Liver (tissue), 9 donors: ENCODE measurements around the gene OR51E1. TPM values are rescaled to one million over a fixed set of nuclear protein-coding genes. Genes with fewer than 3 reads are reported as not detected.

Source experiments
- DNase-seq: peaks from one replicate; pipeline ENCODE4 v3.0.0-alpha.2; 2017; ENCODE audit warnings: low spot score
- H3K27ac ChIP-seq, 2 donors: one replicate each; pipeline ENCODE4 v1.7.0; 2013; ENCODE audit warnings: inconsistent platforms in 2 of 2, low read length in 2 of 2, control low read depth in 1 of 2, low read depth in 1 of 2, mild to moderate bottlenecking in 1 of 2
- H3K27me3 ChIP-seq, 4 donors: one replicate each; pipeline versions ENCODE4 v1.6.1 to v1.7.0; 2013; ENCODE audit warnings: low read length in 3 of 4, inconsistent platforms in 1 of 4, mild to moderate bottlenecking in 1 of 4, moderate library complexity in 1 of 4; ENCODE audit not compliant: control insufficient read depth in 4 of 4, insufficient read depth in 4 of 4
- H3K36me3 ChIP-seq, 4 donors: one replicate each; pipeline versions ENCODE4 v1.6.1 to v1.7.0; 2013; ENCODE audit warnings: low read length in 3 of 4, mild to moderate bottlenecking in 3 of 4, low read depth in 1 of 4, moderate library complexity in 1 of 4; ENCODE audit not compliant: control insufficient read depth in 4 of 4, insufficient read depth in 3 of 4
- H3K4me1 ChIP-seq, 4 donors: one replicate each; pipeline versions ENCODE4 v1.6.1 to v1.7.0; 2013; ENCODE audit warnings: low read length in 3 of 4, mild to moderate bottlenecking in 3 of 4, moderate library complexity in 1 of 4; ENCODE audit not compliant: control insufficient read depth in 4 of 4, insufficient read depth in 4 of 4
- H3K4me3 ChIP-seq, 3 donors: one replicate each; pipeline versions ENCODE4 v1.6.1 to v1.7.0; 2013; ENCODE audit warnings: low read length in 3 of 3, control low read depth in 1 of 3, low read depth in 1 of 3, mild to moderate bottlenecking in 1 of 3
- H3K9ac ChIP-seq, 2 donors: one replicate each; pipeline ENCODE4 v1.7.0; 2013; ENCODE audit warnings: low read length in 2 of 2, mild to moderate bottlenecking in 2 of 2, moderate library complexity in 2 of 2, control low read depth in 1 of 2, low read depth in 1 of 2
- H3K9me3 ChIP-seq, 4 donors: one replicate each; pipeline versions ENCODE4 v1.6.1 to v1.7.0; 2013; ENCODE audit warnings: low read length in 3 of 4; ENCODE audit not compliant: control insufficient read depth in 4 of 4
- EGR1 ChIP-seq, 2 donors: IDR thresholded peaks; 2 replicates each; pipeline ENCODE4 v1.6.1; 2016 to 2018; ENCODE audit warnings: antibody characterized with exemption in 2 of 2, low read depth in 2 of 2
- FOXA1 ChIP-seq: IDR thresholded peaks from 2 replicates; pipeline ENCODE4 v1.6.1; 2016; ENCODE audit warnings: antibody characterized with exemption
- FOXA2 ChIP-seq: IDR thresholded peaks from 2 replicates; pipeline ENCODE4 v1.6.1; 2016; ENCODE audit warnings: antibody characterized with exemption
- GABPA ChIP-seq, 2 donors: IDR thresholded peaks in 1 of 2; conservative IDR thresholded peaks in 1 of 2; 2 replicates each; pipeline ENCODE4 v1.6.1; 2016; ENCODE audit warnings: antibody characterized with exemption in 2 of 2, mild to moderate bottlenecking in 1 of 2, moderate library complexity in 1 of 2
- HNF4A ChIP-seq, 2 donors: conservative IDR thresholded peaks; 2 replicates each; pipeline ENCODE4 v1.6.1; 2016; ENCODE audit warnings: antibody characterized with exemption in 2 of 2, mild to moderate bottlenecking in 2 of 2
- NR2F2 ChIP-seq: IDR thresholded peaks from 2 replicates; pipeline ENCODE4 v1.6.1; 2016; ENCODE audit warnings: antibody characterized with exemption
- RAD21 ChIP-seq, 2 donors: IDR thresholded peaks; 2 replicates each; pipeline ENCODE4 v1.6.1; 2016; ENCODE audit warnings: antibody characterized with exemption in 2 of 2, mild to moderate bottlenecking in 2 of 2
- RXRA ChIP-seq, 2 donors: IDR thresholded peaks; 2 replicates each; pipeline ENCODE4 v1.6.1; 2017 to 2018; ENCODE audit warnings: antibody characterized with exemption in 2 of 2, mild to moderate bottlenecking in 1 of 2
- SP1 ChIP-seq: IDR thresholded peaks from 2 replicates; pipeline ENCODE4 v1.6.1; 2018; ENCODE audit warnings: antibody characterized with exemption, mild to moderate bottlenecking
- TAF1 ChIP-seq: conservative IDR thresholded peaks from 2 replicates; pipeline ENCODE4 v1.6.1; 2016; ENCODE audit warnings: antibody characterized with exemption, mild to moderate bottlenecking
- YY1 ChIP-seq: IDR thresholded peaks from 2 replicates; pipeline ENCODE4 v1.6.1; 2016; ENCODE audit warnings: antibody characterized with exemption, mild to moderate bottlenecking
- WGBS: extraction: QIAGEN DNeasy Blood & Tissue Kit; methylation state at CpG from one replicate; pipeline ENCODE4 v1.1.7; 2013; 5-methylcytosine and 5-hydroxymethylcytosine counted together
- polyA plus RNA-seq, 2 donors: library from polyadenylated mRNA; stranded (reverse) in 1 of 2; unstranded in 1 of 2; fragments of 200-250 nt in 1 of 2; fragments of >200 nt in 1 of 2; fragmentation: Nextera tagmentation in 1 of 2; extraction: Ambion mirVana in 1 of 2; gene quantifications; one replicate each; pipeline versions ENCODE4 v1.2.1 to v1.2.3, GENCODE V29; 2013 to 2015
- total RNA-seq, 2 donors: library from RNA; depleted of rRNA; stranded (reverse); fragments of >200 nt; gene quantifications; one replicate each; pipeline ENCODE4 v1.2.3, GENCODE V29; 2014
- TF ChIP-seq, protein P1 (sequence below): IDR thresholded peaks from 2 replicates; pipeline ENCODE4 v1.6.1; 2016; ENCODE audit warnings: antibody characterized with exemption, mild to moderate bottlenecking
- TF ChIP-seq, protein P2 (sequence below): IDR thresholded peaks from 2 replicates; pipeline ENCODE4 v1.6.1; 2016; ENCODE audit warnings: antibody characterized with exemption
- TF ChIP-seq, protein P3 (sequence below): IDR thresholded peaks from 2 replicates; pipeline ENCODE4 v1.6.1; 2016; ENCODE audit warnings: antibody characterized with exemption
- TF ChIP-seq, protein P4 (sequence below): fragments of 150-350 bp; IDR thresholded peaks from 2 replicates; pipeline ENCODE4 v1.5.1; 2017; ENCODE audit warnings: improper control_type of control experiment, low read depth, low read length; ENCODE audit not compliant: missing input control
- TF ChIP-seq, protein P5 (sequence below): IDR thresholded peaks from 2 replicates; pipeline ENCODE4 v1.6.1; 2016; ENCODE audit warnings: antibody characterized with exemption
- donor health status: healthy.
- donor health status: healthy.
- donor health status: healthy.
- donor health status: healthy.
- donor health status: healthy.

Gene OR51E1, protein sequence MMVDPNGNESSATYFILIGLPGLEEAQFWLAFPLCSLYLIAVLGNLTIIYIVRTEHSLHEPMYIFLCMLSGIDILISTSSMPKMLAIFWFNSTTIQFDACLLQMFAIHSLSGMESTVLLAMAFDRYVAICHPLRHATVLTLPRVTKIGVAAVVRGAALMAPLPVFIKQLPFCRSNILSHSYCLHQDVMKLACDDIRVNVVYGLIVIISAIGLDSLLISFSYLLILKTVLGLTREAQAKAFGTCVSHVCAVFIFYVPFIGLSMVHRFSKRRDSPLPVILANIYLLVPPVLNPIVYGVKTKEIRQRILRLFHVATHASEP
- total RNA-seq = under 1 TPM; 0.05 to 0.08 TPM
- not detected for polyA plus RNA-seq

DNA sequence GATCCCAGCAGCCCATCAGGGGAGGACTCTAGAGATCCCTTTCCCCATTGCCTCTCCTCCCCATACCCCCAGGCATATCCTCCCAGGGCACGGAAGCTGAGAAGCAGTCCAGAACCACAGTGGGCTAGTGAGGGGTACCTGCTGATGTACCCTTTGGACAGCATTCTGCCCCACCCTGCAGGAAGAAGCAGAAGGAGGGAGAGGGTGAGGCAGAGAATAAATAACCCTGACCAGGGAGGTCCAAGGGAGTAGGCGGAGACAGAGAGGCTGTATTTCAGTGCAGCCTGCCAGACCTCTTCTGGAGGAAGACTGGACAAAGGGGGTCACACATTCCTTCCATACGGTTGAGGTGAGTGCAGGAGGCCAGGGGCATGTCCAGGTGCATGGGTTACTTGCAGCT lies at the start of gene OR51E1:
OR51E1 (plus strand) TSS at position 301 of the 400 bp plus-strand sequence. CDS start 8,545 bp downstream, outside the sequence.
- no peaks in the 10 kb centered on the region for H3K4me1 ChIP-seq
- peaks cover 0 to 6% (median 0%) of the 10 kb centered on the region in 4 donors for H3K27me3 ChIP-seq
- no peak within 1 kb of the TSS for H3K9ac ChIP-seq
- WGBS = 69% methylated on average over 3 of the region's 3 CpGs
- H3K36me3 ChIP-seq = no peaks in the 10 kb centered on the region
- no peak within 1 kb of the TSS for H3K4me3 ChIP-seq
- TF ChIP-seq TAF1 = no peak
- TF ChIP-seq, protein P1, sequence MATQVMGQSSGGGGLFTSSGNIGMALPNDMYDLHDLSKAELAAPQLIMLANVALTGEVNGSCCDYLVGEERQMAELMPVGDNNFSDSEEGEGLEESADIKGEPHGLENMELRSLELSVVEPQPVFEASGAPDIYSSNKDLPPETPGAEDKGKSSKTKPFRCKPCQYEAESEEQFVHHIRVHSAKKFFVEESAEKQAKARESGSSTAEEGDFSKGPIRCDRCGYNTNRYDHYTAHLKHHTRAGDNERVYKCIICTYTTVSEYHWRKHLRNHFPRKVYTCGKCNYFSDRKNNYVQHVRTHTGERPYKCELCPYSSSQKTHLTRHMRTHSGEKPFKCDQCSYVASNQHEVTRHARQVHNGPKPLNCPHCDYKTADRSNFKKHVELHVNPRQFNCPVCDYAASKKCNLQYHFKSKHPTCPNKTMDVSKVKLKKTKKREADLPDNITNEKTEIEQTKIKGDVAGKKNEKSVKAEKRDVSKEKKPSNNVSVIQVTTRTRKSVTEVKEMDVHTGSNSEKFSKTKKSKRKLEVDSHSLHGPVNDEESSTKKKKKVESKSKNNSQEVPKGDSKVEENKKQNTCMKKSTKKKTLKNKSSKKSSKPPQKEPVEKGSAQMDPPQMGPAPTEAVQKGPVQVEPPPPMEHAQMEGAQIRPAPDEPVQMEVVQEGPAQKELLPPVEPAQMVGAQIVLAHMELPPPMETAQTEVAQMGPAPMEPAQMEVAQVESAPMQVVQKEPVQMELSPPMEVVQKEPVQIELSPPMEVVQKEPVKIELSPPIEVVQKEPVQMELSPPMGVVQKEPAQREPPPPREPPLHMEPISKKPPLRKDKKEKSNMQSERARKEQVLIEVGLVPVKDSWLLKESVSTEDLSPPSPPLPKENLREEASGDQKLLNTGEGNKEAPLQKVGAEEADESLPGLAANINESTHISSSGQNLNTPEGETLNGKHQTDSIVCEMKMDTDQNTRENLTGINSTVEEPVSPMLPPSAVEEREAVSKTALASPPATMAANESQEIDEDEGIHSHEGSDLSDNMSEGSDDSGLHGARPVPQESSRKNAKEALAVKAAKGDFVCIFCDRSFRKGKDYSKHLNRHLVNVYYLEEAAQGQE = no peak
- TF ChIP-seq, protein P2, sequence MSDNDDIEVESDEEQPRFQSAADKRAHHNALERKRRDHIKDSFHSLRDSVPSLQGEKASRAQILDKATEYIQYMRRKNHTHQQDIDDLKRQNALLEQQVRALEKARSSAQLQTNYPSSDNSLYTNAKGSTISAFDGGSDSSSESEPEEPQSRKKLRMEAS = no peak
- TF ChIP-seq, protein P3, sequence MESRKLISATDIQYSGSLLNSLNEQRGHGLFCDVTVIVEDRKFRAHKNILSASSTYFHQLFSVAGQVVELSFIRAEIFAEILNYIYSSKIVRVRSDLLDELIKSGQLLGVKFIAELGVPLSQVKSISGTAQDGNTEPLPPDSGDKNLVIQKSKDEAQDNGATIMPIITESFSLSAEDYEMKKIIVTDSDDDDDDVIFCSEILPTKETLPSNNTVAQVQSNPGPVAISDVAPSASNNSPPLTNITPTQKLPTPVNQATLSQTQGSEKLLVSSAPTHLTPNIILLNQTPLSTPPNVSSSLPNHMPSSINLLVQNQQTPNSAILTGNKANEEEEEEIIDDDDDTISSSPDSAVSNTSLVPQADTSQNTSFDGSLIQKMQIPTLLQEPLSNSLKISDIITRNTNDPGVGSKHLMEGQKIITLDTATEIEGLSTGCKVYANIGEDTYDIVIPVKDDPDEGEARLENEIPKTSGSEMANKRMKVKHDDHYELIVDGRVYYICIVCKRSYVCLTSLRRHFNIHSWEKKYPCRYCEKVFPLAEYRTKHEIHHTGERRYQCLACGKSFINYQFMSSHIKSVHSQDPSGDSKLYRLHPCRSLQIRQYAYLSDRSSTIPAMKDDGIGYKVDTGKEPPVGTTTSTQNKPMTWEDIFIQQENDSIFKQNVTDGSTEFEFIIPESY = no peak
- TF ChIP-seq HNF4A (conservative IDR thresholded peaks at IDR 0.05) = no peak
- TF ChIP-seq, protein P4, sequence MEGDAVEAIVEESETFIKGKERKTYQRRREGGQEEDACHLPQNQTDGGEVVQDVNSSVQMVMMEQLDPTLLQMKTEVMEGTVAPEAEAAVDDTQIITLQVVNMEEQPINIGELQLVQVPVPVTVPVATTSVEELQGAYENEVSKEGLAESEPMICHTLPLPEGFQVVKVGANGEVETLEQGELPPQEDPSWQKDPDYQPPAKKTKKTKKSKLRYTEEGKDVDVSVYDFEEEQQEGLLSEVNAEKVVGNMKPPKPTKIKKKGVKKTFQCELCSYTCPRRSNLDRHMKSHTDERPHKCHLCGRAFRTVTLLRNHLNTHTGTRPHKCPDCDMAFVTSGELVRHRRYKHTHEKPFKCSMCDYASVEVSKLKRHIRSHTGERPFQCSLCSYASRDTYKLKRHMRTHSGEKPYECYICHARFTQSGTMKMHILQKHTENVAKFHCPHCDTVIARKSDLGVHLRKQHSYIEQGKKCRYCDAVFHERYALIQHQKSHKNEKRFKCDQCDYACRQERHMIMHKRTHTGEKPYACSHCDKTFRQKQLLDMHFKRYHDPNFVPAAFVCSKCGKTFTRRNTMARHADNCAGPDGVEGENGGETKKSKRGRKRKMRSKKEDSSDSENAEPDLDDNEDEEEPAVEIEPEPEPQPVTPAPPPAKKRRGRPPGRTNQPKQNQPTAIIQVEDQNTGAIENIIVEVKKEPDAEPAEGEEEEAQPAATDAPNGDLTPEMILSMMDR = no peak
- no peak for TF ChIP-seq NR2F2
- TF ChIP-seq GABPA (IDR thresholded peaks at IDR 0.05 in 1 of 2, conservative IDR thresholded peaks at IDR 0.05 in 1 of 2) = no peak
- no peak for TF ChIP-seq EGR1 (IDR thresholded peaks at IDR 0.05; ENCODE audit: low read depth in 2 of 2)
- no peak for TF ChIP-seq SP1
- no peak for TF ChIP-seq YY1
- no peak for TF ChIP-seq FOXA1
- no peak for TF ChIP-seq FOXA2
- TF ChIP-seq RAD21 (IDR thresholded peaks at IDR 0.05) = no peak
- TF ChIP-seq RXRA (IDR thresholded peaks at IDR 0.05) = no peak
- TF ChIP-seq, protein P5, sequence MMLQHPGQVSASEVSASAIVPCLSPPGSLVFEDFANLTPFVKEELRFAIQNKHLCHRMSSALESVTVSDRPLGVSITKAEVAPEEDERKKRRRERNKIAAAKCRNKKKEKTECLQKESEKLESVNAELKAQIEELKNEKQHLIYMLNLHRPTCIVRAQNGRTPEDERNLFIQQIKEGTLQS = no peak
- H3K9me3 ChIP-seq = no peaks in the 10 kb centered on the region
- H3K27ac ChIP-seq = no peak within 1 kb of the TSS
- DNase-seq = no peak
